ENCODE results near the gene CDC14C.

The CDC14C gene

DNA sequence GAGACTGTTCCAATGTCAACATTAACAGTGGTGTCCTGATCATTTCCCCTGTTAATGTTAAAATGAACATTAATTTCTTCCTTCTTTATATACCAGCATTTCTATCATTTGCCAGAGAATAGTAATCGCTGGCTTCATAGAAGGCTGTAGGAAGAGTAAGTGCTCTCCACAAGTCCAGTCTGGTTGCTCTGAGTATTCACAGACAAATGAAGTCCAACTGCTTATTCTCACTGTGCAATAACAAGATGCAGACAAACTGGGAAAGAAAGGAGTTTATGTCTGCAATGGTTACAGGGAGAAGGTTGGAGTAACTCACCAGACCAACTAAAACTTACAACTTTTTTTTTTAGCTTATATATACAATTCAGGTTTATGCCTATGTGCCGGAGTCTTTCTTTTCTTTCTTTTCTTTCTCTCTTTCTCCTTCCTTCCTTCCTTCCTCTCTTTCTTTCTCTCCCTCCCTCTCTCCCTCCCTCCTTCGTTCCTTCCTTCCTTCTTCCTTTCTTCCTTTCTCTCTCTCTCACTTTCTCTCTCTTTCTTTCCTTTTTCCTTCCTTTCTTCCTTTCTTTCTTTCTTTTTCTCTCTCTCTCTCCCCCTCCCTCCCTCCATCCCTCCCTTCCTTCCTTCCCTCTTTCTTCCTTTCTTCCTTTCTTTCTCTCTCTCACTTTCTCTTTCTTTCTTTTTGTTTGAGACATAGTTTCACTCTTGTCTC, 19.1 kb downstream of the CDC14C start:
- TF ChIP-seq POLR2AphosphoS5 (IDR thresholded peaks at IDR 0.05; ENCODE audit: low read depth, low read length) (no peak), FOXP2 (optimal IDR thresholded peaks at IDR 0.05; ENCODE audit: borderline replicate concordance, extremely low read depth, extremely low read length, insufficient read depth) (no peak), SIN3A (IDR thresholded peaks at IDR 0.05; ENCODE audit: borderline replicate concordance, insufficient read depth, low read length) (no peak), REST (IDR thresholded peaks at IDR 0.05; ENCODE audit: insufficient read depth in 1 of 2, low read depth in 2 of 2, low read length in 2 of 2) (no peak), TAF1 (IDR thresholded peaks at IDR 0.05; ENCODE audit: borderline replicate concordance, insufficient read depth, low read length) (no peak)

GRCh38 chr7:48955916-48956315, 31.6 kb downstream of the CDC14C start:
- TF ChIP-seq TAF1 (IDR thresholded peaks at IDR 0.05; ENCODE audit: borderline replicate concordance, insufficient read depth, low read length) (no peak), SIN3A (IDR thresholded peaks at IDR 0.05; ENCODE audit: borderline replicate concordance, insufficient read depth, low read length) (no peak), POLR2AphosphoS5 (IDR thresholded peaks at IDR 0.05; ENCODE audit: low read depth, low read length) (no peak), REST (IDR thresholded peaks at IDR 0.05; ENCODE audit: insufficient read depth in 1 of 2, low read depth in 2 of 2, low read length in 2 of 2) (no peak)

GRCh38 chr7:48959676-48960075, 35.3 kb downstream of the CDC14C start:
- TF ChIP-seq REST (IDR thresholded peaks at IDR 0.05; ENCODE audit: insufficient read depth in 1 of 2, low read depth in 2 of 2, low read length in 2 of 2) = no peak
- no peak for TF ChIP-seq FOXP2 (optimal IDR thresholded peaks at IDR 0.05; ENCODE audit: borderline replicate concordance, extremely low read depth, extremely low read length, insufficient read depth)
- no peak for TF ChIP-seq SIN3A (IDR thresholded peaks at IDR 0.05; ENCODE audit: borderline replicate concordance, insufficient read depth, low read length)
- no peak for TF ChIP-seq POLR2AphosphoS5 (IDR thresholded peaks at IDR 0.05; ENCODE audit: low read depth, low read length)
- no peak for TF ChIP-seq TAF1 (IDR thresholded peaks at IDR 0.05; ENCODE audit: borderline replicate concordance, insufficient read depth, low read length)

DNA sequence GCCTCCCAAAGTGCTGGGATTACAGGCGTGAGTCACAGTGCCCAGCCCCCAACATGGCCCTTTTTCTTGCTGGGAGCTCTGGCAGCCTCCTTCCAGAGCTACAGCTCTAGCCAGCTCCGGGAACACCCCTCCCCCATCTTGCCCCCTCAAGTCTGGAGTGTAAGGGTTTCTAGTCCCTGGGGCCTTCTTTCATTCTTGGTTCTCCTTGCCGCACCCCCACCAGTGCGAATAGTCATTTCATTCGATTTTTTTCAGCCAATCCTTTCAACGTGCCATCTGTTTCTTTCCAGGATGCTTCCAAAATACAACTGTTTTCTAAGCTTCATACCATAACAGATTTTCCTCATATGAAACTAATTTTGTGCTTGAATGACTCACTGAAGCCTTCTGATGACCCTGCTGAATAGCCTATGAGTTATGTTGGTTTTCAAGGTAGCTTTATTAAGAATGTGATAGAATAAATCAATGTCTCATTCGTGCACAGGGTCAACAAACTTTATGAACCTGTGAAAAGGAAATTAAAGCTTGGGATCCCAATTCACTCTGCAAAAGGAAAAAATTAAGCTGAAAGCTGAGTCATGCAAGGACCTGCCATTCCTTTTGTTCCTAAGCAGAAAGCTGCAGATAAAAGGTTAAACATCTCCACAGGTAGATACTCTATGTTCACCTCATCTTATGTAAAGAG, 38.6 kb downstream of the CDC14C start:
- TF ChIP-seq POLR2AphosphoS5 (IDR thresholded peaks at IDR 0.05; ENCODE audit: low read depth, low read length) (no peak), FOXP2 (optimal IDR thresholded peaks at IDR 0.05; ENCODE audit: borderline replicate concordance, extremely low read depth, extremely low read length, insufficient read depth) (no peak), REST (IDR thresholded peaks at IDR 0.05; ENCODE audit: insufficient read depth in 1 of 2, low read depth in 2 of 2, low read length in 2 of 2) (no peak), TAF1 (IDR thresholded peaks at IDR 0.05; ENCODE audit: borderline replicate concordance, insufficient read depth, low read length) (no peak), SIN3A (IDR thresholded peaks at IDR 0.05; ENCODE audit: borderline replicate concordance, insufficient read depth, low read length) (no peak)

Data from PFSK-1 (cell line).